Stimulated activated CD8-positive, alpha-beta memory T cell treated with anti-CD3 and anti-CD28 coated beads, Interleukin-15, amount 100 ng/mL, for 48 hours (primary cell): ENCODE results near the gene OPRM1.

Experiments
- DNase-seq, 2 donors: peaks; one replicate each; pipeline ENCODE4 v3.0.0-alpha.2; 2020; ENCODE audit warnings: low read depth in 2 of 2

Gene OPRM1

DNA sequence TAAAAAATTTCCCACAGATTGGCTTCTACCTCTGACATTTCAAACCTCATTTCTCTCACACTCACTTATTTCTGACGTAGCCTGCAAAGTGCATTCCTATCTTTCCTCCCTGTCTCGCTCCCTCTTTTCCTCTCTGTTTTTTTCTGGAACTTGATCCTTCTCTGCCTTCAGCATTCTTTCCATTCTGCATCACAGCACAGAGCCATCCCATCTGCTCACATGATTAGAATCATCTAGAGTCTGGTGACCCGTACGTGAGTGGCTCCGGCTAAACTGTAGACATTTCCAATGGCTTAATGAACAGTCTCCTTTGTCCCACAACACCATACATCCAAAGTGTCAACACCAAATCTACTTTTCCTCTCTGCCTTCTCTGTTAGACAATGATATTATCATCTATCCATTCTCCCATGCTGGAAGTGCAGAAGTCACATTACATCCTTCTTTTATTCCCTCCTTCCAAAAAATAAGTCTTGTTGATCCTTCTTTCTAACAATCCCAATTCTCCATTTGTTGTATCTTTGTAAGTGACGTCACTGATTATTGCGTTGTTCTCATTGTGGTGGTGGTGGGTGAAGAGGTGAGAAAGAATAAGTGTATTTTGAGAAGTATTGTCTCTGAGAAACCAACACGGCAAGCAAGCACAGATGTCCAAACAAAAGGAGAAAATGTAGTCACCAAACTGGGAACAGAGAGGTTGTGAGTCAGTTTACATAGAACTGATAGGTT, 41.6 kb downstream of the OPRM1 start:
- no peak for DNase-seq

DNA sequence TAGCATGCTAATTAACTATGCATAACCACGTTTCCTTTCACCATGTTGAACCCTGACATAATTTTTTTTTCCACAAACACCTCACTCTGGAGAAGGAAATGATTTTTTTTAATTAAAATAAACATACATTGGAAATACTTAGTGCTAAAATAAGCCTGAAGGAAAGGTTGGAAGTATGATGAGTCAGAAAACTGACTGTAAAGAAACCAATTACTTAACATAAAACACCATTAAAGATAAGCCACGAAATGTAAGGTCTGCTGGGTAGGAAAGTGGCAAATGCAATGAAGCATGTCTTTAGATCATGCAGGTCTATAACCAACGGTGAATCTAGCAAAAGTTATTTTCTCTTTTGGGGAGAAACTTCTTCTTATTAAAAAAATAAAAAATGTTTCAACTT, 47.5 kb downstream of the OPRM1 start:
- no peak for DNase-seq

DNA sequence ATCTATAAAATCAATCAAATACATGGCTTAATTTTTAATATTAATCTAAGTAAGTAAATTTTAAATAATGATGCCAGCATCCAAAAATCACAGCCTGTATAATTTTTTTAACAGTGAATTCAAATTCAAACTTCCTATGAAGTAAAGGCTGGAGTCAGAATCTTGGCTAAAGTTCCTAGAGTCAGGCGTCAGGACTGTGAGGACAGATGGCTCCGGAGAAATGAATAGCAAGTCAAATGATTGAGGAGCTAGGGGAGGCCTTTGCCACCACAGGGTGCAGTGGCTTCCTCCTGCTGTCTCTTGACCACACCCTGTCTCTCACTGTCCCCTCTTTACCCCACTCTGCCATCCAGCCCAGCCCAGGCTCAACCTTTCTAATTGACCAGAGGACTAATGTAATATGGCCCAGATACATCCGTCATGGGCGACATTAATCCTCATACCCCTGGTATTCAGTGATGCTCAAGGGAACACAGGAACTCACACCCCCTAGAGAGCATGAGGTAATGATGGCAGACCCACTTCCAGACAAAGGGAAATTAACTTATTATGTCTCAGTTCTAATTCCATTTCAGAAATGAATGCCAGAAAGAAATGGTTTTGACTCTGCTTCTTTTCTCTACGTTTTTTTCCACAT, 53.4 kb downstream of the OPRM1 start:
- DNase-seq, result no peak

DNA sequence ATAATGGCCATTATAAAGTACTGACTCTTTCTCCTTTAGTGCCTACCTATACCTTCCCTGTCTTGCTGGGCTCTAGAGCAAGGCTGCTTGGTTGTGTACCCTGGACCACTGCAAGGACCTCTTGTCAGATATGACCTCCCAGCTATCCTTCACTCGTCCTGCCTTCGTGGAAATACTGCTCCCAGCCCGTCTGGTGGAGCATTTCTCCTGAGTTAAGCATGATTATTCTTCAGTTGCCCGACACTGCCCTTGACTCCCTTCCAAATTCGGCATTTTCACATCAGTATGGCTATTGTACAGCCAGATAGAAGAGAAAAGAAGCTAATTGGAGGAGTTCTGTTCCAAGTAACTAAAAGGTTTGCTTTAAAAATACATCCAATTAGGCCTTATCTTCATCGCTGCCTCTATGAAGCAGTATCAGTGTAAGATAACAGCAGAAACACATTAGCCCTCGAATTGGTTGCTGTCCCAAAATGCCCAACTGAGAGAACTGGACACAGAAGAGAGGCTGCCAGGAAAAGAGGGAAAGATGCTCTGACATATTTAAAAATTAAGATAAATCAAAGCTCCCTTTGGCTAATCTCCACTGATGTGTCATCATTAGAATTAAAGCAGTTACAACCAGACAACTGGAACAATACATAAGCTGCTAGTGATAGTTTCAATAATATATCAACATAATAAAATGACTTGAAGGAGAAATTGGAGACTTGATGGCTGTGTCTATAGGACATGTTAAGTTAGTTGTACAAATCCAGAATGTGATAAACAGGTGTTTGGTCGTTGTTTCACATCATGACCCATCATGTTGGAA, 54.4 kb downstream of the OPRM1 start:
- no peak for DNase-seq

DNA sequence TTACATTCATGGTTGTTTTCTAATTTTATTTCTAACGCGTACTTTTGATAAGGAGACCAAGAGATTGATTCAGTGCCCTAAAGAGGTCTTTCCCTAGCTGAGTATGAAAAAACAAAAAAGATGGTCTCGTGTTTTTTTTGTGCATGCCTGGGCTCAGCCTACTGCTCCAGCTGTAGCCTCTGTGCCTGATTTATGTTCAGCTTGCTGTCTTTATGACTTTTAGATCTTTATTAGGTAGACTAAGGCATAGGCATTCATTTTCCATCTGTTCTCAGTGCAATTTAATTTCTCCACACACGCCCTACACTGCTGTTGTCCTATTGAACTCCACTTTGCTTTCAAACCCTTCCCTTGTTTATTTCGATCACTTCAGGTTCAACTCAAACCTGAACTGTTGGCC, 56.5 kb downstream of the OPRM1 start:
- DNase-seq, result no peak

DNA sequence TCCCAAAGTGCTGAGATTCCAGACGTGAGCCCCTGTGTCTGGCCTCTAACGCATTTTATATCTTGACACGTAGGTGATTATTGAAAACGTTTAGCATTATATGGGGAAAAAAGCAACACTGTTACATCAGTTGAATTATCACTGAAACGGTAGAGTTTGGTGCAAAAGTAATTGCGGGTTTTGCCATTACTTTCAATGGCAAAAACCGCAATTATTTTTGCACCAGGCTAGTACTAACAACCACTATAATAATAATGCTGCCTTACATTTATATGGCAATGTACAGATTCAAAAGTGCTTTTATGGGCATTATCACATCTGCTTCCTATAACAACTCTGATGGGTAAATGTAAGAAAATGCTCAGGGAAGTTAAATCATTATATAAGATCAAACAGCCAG, 57.3 kb downstream of the OPRM1 start:
- no peak for DNase-seq

DNA sequence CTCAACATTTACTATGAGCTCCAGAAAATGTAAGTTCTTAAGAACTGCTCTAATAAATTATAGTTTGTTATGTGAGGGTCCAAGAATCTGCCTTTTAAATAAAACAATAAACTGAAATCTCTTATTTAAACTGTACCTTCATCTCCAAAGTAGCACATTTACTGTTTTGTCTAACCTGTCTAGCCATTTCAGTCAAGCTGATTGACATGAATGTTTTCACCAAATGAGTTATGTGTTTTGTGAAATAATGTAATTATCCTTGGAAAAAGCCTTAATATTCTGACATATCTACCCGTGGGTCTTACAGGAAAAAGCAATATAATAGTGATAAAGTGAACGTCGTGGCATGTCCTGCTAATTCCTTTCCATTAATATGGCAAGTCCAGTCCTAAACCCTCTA, 57.8 kb downstream of the OPRM1 start:
- no peak for DNase-seq

DNA sequence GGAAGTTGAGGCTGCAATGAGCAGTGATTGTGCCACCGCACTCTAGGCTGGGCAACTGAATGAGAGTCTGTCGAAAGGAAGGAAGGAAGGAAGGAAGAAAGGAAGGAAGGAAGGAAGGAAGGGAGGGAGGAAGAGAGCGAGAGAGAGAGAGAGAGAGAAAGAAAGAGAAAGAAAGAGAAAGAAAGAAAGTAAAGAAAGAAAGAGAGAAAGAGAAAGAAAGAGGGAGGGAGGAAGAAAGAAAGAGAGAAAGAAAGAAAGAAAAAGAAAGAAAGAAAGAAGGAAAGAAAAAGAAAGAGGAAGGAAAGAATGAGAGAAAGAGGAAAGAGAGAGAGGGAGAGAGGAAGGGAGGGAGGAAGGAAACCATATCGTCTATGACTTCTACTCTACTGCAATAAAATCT, 60.2 kb downstream of the OPRM1 start:
- DNase-seq, result no peak

DNA sequence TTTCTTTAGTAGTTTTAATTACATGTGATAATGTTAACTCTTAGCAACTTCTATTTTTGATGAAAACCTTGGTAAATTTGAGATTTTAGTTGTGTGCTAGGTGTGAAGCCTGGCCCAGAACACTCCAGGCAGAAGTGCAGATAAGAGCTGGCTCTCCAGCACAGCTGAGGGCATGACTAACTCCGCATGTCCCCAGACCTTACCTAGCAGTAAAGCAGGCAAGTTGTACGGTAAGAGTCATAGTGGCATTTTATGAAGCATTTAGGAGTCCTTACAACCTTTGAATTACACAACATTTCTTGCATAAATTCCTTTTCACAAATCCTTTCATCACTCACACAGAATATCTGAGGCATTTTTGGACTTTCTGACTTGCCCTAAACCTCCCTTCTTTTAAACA, 67.2 kb downstream of the OPRM1 start:
- no peak for DNase-seq

DNA sequence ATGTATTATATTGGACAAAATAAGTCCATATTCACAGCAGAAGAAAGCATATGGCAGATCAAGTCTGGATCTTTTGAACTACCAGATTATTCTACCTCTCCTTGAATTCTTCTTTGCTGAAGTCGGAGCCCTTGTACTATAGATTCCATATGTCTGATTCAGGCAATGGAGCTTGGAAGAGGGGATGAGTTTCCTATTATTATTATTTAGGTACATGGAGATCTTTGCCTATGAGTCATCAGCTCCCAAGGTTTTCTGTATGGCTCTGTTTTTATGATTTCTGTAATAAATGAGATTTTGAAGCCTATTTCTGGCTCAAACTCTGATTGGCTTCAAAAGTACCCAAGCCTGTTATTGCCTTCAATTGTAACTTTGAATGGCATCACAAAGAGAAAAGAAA, 72.0 kb downstream of the OPRM1 start:
- DNase-seq, result no peak

DNA sequence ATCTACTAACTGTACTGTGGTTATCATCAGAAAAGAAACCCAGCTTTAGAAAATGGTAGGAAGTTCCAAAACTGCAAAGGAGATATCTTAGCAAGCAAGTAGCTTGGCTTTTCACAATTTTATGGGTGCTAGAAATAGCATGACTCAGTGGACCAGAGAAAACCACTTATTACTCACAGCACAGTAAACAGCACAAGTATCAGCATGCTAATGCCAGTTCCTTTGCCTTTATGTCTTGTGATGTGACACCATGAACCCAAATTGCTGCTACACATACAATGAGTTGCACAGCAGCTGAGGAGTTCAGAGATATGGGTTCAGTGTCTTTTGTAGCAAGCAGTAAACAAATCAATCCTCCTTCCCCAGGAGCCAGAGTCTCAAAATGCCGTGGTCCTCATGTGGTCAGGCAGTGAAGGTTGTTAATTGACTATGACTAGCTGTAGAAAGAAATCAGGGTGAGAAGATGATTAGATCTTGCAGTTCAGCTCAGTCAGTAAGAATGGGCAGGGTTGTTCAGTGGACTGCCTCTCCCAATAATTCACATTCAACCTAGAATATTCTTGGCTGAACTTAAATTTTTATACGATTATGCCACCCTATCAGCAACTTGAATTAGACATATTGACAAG, 73.3 kb downstream of the OPRM1 start:
- DNase-seq, result no peak

DNA sequence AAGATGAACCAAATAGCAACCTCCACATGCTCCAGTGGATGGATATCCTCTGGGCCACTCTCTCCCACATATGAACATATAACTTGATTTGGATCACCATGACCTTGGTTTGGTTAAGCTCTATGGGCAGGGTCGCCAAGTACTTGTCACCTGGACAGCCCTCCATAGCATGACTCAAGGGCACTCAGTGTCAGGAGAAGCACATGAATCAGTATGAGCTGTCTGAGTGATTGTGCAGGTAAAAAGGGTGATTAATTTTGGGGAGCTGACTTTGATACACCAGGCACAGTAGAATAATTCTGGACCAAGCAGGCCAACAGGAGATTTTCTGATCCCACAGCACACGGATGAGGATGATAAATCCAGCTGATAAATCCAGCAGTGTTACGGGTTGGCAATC, 74.4 kb downstream of the OPRM1 start:
- no peak for DNase-seq

DNA sequence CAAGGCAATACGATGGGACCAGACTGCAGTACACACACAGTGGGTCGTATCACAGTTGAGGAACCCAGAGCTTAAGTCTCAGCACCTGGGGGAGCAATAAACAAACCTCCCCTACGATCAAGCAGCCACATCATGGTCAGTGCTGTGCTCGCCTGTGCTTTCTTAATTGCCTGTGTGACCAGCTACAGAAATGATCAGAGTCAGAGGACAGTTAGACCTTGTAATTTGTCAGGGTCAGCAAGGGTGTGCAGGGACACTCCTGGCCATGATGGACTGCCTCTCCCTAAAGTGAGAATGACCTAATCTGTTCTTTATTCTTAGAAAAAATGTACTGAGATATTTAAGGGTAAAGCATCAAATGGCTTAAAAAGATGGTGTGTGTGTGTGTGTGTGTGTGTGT, 78.4 kb downstream of the OPRM1 start:
- no peak for DNase-seq

DNA sequence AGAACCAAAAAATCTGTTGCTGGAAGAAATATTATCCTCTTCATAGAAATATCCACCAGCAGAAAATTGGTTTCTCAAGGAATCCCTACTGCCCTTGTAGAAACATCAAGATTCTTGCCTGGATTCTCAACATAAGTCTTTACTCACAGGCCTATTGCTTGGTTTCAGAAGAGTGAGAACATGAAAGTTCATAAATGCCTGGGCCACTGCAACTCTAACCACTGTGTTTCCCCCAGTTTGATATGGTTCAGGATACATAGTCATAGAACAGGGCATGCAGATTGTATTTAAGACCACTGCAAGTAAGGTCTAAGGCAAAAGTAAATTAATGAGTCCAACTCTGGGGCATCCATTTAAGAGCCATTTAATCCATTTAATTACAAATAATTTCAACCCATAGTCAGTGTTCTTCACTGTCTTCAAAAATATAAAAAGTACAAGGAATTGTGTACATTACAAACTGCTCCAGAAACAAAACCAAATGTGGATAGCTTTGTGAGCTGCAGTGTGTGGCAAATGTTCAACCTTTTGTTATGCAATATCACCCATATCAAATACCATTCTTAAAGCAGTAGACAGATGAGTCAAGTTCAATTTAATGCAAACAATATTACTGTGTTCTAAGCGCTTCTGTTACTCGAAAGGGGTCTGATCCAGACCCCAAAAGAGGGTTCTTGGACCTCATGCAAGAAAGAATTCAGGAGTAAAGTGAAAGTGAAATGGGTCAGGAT, 83.3 kb downstream of the OPRM1 start:
- no peak for DNase-seq

DNA sequence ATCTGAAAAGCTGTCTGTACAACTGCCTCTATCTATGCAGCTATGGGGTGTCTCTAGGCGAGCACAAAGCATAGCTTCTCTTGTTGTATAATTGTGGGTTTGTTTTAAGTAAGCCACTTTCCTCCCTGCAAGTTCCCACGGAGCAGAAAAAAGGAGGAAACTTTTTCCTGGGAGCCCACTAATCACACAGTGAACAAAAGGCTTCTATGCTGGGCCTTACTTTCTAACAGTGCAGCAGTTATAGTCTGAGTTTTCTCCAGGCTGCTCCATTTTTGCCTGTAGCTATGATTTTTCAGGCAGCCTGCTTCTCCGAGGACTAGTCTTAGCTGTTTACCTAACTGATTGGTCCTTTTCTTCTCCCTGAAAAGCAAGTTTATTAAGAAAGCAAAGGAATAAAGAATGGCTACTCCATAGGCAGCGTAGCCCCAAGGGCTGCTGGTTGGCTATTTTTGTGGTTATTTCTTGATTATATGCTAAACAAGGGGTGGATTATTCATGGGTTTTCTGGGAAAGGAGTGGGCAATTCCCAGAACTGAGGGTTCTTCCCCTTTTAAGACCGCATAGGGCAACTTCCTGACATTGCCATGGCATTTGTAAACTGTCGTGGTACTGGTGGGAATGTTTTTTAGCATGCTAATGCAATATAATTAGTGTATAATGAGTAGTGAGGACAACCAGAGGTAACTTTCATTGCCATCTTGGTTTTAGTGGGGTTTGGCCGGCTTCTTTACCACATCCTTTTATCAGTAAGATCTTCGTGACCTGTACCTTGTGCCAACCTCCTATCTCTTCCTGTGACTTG, 84.3 kb downstream of the OPRM1 start:
- DNase-seq, result no peak

DNA sequence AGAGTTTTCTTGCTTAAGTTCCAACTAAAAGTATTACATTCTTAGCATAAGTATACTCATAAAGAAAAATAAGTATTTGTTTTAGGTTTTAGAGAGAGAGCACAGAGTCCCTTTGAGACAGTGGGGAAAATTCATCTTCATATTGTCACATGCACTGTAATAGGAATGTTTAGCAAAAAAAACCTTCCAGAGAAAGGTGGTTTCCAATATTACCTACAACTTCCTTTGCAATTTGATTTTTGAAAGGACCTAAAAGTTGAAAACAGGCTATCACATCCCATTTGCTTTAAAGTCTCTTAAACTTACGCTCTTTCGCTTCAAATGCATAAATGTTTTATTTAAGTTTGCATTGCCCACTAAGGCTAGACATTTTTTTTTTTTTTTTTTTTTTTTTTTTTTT, 86.4 kb downstream of the OPRM1 start:
- DNase-seq, result no peak

DNA sequence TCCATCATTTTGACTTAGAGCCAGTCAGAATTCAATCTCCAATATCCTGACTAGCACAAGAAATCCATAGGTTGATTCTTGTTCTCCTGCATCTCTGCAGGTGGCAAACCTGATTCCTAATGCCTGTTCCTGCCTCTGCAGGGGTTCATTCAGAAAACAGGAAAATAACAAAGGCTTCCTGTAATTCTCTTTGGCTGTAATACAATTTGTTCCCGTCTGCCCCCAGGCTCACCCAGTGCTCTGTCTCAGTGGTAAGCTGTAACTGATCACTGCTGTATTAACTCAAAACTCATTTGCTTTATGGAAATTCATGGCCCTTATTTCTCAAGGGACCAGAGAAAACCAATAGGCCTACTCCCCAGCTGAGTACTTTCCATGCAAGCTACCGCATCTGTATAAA, 88.6 kb downstream of the OPRM1 start:
- no peak for DNase-seq

DNA sequence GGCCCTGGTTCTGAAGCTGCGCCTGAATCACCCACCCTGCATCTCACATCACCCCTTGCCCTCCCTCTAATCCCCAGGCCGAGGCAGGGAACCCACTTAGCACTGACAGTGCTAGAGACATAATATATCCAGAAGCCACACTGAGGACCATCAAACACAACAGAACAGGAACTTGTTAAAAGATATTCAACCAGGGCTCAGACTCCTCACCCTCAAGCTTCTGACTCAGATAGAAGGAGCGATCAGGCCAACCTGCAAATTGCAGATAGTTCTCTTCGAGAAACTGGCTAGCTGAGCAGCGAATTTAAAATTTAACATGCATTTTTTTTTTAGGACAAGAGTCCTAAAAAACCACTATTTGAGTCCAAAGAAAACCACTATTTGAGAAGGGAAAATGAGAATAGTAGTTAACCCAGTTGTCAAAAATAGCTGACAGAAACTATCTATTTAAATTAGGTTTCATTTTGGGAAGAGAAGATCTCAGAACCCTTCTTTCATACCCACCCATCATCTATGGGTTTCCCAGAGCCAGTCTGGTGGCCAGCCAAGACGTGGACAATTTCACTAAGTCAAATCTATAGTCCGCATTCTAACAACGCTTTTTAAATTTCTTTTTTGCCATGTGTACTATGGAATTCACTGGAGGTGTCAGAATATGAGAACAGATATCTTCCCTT, 95.6 kb downstream of the OPRM1 start:
- no peak for DNase-seq

DNA sequence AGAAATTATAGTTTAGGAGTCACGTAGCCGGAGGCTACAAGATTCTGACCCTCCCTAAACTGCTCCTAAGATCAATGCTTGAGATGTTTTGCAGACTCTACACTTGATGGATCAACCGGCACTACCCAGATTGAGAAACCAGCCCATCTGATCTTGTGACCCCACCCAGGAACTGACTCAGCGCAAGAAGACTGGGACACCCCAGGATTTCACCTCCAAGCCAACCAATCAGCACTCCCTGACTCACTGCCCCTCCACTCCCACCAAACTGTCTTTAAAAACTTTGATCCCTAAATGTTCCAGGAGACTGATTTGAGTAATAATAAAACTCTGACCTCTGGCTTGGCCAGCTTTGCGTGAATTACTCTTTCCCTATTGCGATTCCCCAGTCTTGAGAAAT, 99.8 kb downstream of the OPRM1 start:
- DNase-seq, result no peak

DNA sequence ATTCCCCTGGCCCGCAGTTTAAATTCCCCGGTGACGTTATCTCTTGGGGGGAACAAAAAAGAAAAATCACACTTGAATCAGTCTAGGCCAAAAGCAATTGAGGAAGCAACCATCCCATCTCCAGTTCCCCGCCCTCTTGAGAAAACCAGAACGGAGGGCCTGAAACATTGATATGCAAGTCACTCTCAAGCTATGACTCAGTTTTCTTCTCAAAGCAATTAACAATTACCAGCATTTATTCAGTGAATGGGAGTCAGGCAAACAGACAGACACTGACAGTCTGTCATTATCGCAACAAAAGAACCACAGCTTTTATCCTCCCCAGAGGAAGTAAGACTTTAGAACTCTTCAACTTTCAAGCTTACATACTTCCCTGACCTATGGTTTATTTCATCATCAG, 100.9 kb downstream of the OPRM1 start:
- DNase-seq, result no peak
